ENCODE measurements around the gene GCNT1.
"Not testable (repeated sequence)": the region's sequence is repeated elsewhere in the genome, so short reads cannot be mapped to it uniquely, and the experiment has no call there.

GCNT1 gene

GRCh38 chr9:76475686-76476085 is 16.7 kb downstream of the GCNT1 start:
- Histone ChIP-seq H3K9ac (ENCODE audit: low read length) (no peak overlapping the region), H3K4me3 (ENCODE audit: low read length) (no peak overlapping the region), H3K27me3 (ENCODE audit: control insufficient read depth, insufficient read depth, low read length) (no peaks in the 10 kb centered on the region), H3K36me3 (ENCODE audit: control insufficient read depth, insufficient read depth, low read length) (no peaks in the 10 kb centered on the region), H3K4me1 (ENCODE audit: control insufficient read depth, insufficient read depth, low read length) (no peaks in the 10 kb centered on the region), H3K27ac (ENCODE audit: low read depth, low read length) (no peak overlapping the region)

- H3K27ac ChIP-seq (ENCODE audit: low read depth, low read length); H3K4me1 ChIP-seq (ENCODE audit: control insufficient read depth, insufficient read depth, low read length); H3K36me3 ChIP-seq (ENCODE audit: control insufficient read depth, insufficient read depth, low read length): not testable (repeated sequence)
Measured at GRCh38 chr9:76477818-76478217, 18.8 kb downstream of the GCNT1 start.

GRCh38 chr9:76478226-76478625 is 19.2 kb downstream of the GCNT1 start:
- Histone ChIP-seq H3K4me3 (ENCODE audit: low read length) (no peak overlapping the region), H3K36me3 (ENCODE audit: control insufficient read depth, insufficient read depth, low read length) (no peaks in the 10 kb centered on the region), H3K27me3 (ENCODE audit: control insufficient read depth, insufficient read depth, low read length) (no peaks in the 10 kb centered on the region), H3K27ac (ENCODE audit: low read depth, low read length) (no peak overlapping the region), H3K4me1 (ENCODE audit: control insufficient read depth, insufficient read depth, low read length) (no peaks in the 10 kb centered on the region), H3K9ac (ENCODE audit: low read length) (no peak overlapping the region)

More at GRCh38 chr9:76477818-76478217, 18.8 kb downstream of the GCNT1 start:
- not testable (repeated sequence) for H3K27me3 ChIP-seq (ENCODE audit: control insufficient read depth, insufficient read depth, low read length); H3K4me3 ChIP-seq (ENCODE audit: low read length); H3K9ac ChIP-seq (ENCODE audit: low read length)

- not testable (repeated sequence) for H3K27ac ChIP-seq (ENCODE audit: low read depth, low read length); H3K4me1 ChIP-seq (ENCODE audit: control insufficient read depth, insufficient read depth, low read length); H3K9ac ChIP-seq (ENCODE audit: low read length); H3K36me3 ChIP-seq (ENCODE audit: control insufficient read depth, insufficient read depth, low read length); H3K4me3 ChIP-seq (ENCODE audit: low read length); H3K27me3 ChIP-seq (ENCODE audit: control insufficient read depth, insufficient read depth, low read length)
Measured at GRCh38 chr9:76479337-76479736, 20.4 kb downstream of the GCNT1 start.

- Histone ChIP-seq H3K27ac (ENCODE audit: low read depth, low read length) (no peak overlapping the region), H3K27me3 (ENCODE audit: control insufficient read depth, insufficient read depth, low read length) (no peaks in the 10 kb centered on the region), H3K4me1 (ENCODE audit: control insufficient read depth, insufficient read depth, low read length) (no peaks in the 10 kb centered on the region), H3K4me3 (ENCODE audit: low read length) (no peak overlapping the region), H3K9ac (ENCODE audit: low read length) (no peak overlapping the region), H3K36me3 (ENCODE audit: control insufficient read depth, insufficient read depth, low read length) (no peaks in the 10 kb centered on the region)
Measured at GRCh38 chr9:76486151-76486550, 27.2 kb downstream of the GCNT1 start.

DNA sequence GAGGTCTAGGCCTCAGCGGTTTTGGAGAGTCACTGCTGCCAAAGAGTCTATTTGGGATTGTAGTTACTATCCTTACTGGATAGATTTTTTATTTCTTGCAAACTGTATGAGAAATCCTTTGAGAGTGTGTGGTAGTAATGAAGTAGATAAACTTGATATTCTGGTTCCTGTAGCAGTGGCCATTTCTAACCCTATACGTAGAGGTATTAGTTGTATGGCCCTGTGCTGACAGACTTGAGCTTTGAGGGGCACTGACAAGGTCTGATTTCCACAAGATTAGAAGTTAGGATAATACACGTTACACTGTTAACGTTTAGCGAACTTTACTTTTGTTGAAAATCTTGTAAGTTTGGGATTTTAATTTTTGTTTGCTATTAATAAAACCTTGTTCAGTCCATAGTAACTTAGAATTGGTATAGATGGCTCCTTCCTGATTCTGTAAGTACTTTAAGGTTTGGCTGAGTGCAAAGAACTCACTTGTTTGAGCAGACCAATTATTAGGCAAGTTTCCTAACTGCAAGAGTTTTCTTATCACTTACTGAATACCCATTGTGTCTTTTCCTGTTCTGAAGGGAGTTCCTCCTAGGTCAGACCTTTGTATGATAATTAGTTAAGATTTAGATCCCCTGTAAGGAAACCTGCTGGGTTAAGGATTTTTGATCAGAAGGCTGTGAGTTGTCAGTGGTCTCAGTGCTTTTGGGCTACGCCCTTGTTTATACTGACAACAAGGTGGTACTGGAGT is 31.4 kb downstream of the GCNT1 start:
- Histone ChIP-seq H3K27ac (ENCODE audit: low read depth, low read length) (no peak overlapping the region), H3K4me3 (ENCODE audit: low read length) (no peak overlapping the region), H3K4me1 (ENCODE audit: control insufficient read depth, insufficient read depth, low read length) (no peaks in the 10 kb centered on the region), H3K9ac (ENCODE audit: low read length) (no peak overlapping the region), H3K36me3 (ENCODE audit: control insufficient read depth, insufficient read depth, low read length) (no peaks in the 10 kb centered on the region), H3K27me3 (ENCODE audit: control insufficient read depth, insufficient read depth, low read length) (no peaks in the 10 kb centered on the region)

DNA sequence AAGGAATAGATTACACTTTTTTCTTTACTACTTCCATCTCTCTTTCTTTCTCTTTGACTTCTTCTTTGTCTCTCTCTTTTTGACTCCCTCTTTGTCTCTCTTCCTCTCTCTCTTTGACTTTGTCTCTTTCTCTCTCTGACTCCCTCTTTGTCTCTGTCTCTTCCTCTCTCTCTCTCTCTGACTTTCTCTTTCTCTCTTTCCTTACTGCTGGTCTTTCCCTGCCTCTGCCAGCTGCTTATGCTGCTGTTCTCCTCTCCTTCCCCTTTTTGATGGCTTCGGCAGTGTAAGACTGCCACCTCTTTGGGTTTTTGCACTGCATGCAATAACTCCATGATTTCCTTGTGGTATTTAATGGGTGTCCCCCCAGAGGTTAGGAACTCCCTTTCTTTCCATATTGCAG is 32.1 kb downstream of the GCNT1 start:
- not testable (repeated sequence) for H3K4me3 ChIP-seq (ENCODE audit: low read length); H3K9ac ChIP-seq (ENCODE audit: low read length); H3K36me3 ChIP-seq (ENCODE audit: control insufficient read depth, insufficient read depth, low read length); H3K27me3 ChIP-seq (ENCODE audit: control insufficient read depth, insufficient read depth, low read length); H3K4me1 ChIP-seq (ENCODE audit: control insufficient read depth, insufficient read depth, low read length); H3K27ac ChIP-seq (ENCODE audit: low read depth, low read length)

GRCh38 chr9:76493496-76493895 is 34.5 kb downstream of the GCNT1 start:
- not testable (repeated sequence) for H3K4me1 ChIP-seq (ENCODE audit: control insufficient read depth, insufficient read depth, low read length); H3K27me3 ChIP-seq (ENCODE audit: control insufficient read depth, insufficient read depth, low read length); H3K27ac ChIP-seq (ENCODE audit: low read depth, low read length); H3K36me3 ChIP-seq (ENCODE audit: control insufficient read depth, insufficient read depth, low read length); H3K9ac ChIP-seq (ENCODE audit: low read length); H3K4me3 ChIP-seq (ENCODE audit: low read length)

GRCh38 chr9:76500061-76500460 is 41.1 kb downstream of the GCNT1 start:
- H3K9ac ChIP-seq (ENCODE audit: low read length): no peak overlapping the region
- H3K4me1 ChIP-seq (ENCODE audit: control insufficient read depth, insufficient read depth, low read length): no peaks in the 10 kb centered on the region
- no peak overlapping the region for H3K4me3 ChIP-seq (ENCODE audit: low read length)
- H3K27ac ChIP-seq (ENCODE audit: low read depth, low read length): no peak overlapping the region
- no peaks in the 10 kb centered on the region for H3K27me3 ChIP-seq (ENCODE audit: control insufficient read depth, insufficient read depth, low read length)
- no peaks in the 10 kb centered on the region for H3K36me3 ChIP-seq (ENCODE audit: control insufficient read depth, insufficient read depth, low read length)

GRCh38 chr9:76502746-76503145 is 43.8 kb downstream of the GCNT1 start:
- no peaks in the 10 kb centered on the region for H3K27me3 ChIP-seq (ENCODE audit: control insufficient read depth, insufficient read depth, low read length)
- H3K27ac ChIP-seq (ENCODE audit: low read depth, low read length): no peak overlapping the region
- no peak overlapping the region for H3K4me3 ChIP-seq (ENCODE audit: low read length)
- H3K36me3 ChIP-seq (ENCODE audit: control insufficient read depth, insufficient read depth, low read length): no peaks in the 10 kb centered on the region
- H3K4me1 ChIP-seq (ENCODE audit: control insufficient read depth, insufficient read depth, low read length): no peaks in the 10 kb centered on the region
- no peak overlapping the region for H3K9ac ChIP-seq (ENCODE audit: low read length)

DNA sequence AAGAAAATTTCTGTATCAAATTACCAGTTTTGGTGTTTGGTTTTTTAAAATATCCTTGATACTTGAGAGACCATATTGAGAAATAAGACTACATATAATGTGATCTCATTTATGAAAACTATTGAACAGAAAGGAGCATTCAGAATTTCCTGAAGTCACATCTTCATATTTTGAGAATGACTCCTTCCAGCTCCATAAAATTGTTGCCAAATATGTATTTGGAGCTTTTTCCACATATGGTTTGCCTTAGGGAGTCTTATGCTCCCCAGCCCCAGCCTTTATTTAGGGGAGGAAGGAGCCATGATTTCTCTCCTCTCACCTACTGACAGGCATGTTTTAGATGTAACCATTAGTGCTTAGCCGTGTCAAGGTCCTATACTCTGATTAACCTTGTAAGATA is 51.1 kb downstream of the GCNT1 start:
- Histone ChIP-seq H3K4me3 (ENCODE audit: low read length) (no peak overlapping the region), H3K27me3 (ENCODE audit: control insufficient read depth, insufficient read depth, low read length) (no peaks in the 10 kb centered on the region), H3K36me3 (ENCODE audit: control insufficient read depth, insufficient read depth, low read length) (no peaks in the 10 kb centered on the region), H3K4me1 (ENCODE audit: control insufficient read depth, insufficient read depth, low read length) (no peaks in the 10 kb centered on the region), H3K27ac (ENCODE audit: low read depth, low read length) (no peak overlapping the region), H3K9ac (ENCODE audit: low read length) (no peak overlapping the region)

- no peak overlapping the region for H3K27ac ChIP-seq (ENCODE audit: low read depth, low read length)
- no peaks in the 10 kb centered on the region for H3K36me3 ChIP-seq (ENCODE audit: control insufficient read depth, insufficient read depth, low read length)
- H3K27me3 ChIP-seq (ENCODE audit: control insufficient read depth, insufficient read depth, low read length): no peaks in the 10 kb centered on the region
- no peak overlapping the region for H3K9ac ChIP-seq (ENCODE audit: low read length)
- no peaks in the 10 kb centered on the region for H3K4me1 ChIP-seq (ENCODE audit: control insufficient read depth, insufficient read depth, low read length)
- H3K4me3 ChIP-seq (ENCODE audit: low read length): no peak overlapping the region
Measured at GRCh38 chr9:76510446-76510845, 51.5 kb downstream of the GCNT1 start.

DNA sequence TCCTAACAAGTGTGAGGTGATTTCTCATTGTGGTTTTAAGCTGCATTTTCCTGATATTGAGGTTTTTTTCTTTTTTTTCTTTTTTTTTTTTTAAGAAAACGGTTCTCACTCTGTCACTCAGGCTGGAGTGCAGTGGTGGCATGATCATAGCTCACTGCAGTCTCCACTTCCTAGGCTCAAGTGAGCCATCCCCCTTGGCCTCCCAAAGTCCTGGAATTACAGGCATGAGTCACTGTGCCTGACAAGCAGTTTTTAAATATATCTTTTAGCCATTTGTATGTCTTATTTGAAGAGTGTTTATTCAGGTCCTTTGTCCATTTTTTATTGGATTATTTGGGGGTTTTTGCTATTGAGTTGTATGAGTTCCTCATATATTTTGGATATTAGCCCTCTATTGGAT is 53.8 kb downstream of the GCNT1 start:
- Histone ChIP-seq H3K27me3 (ENCODE audit: control insufficient read depth, insufficient read depth, low read length) (no peaks in the 10 kb centered on the region), H3K9ac (ENCODE audit: low read length) (no peak overlapping the region), H3K36me3 (ENCODE audit: control insufficient read depth, insufficient read depth, low read length) (no peaks in the 10 kb centered on the region), H3K4me3 (ENCODE audit: low read length) (no peak overlapping the region), H3K27ac (ENCODE audit: low read depth, low read length) (no peak overlapping the region), H3K4me1 (ENCODE audit: control insufficient read depth, insufficient read depth, low read length) (no peaks in the 10 kb centered on the region)

Data from rectal smooth muscle tissue (tissue), 1 donor.